NAMALWA (cell line): ENCODE results near the gene SULT1C2.

Experiments used
- DNase-seq: peaks from one replicate; pipeline ENCODE4 v3.0.0-alpha.2; 2015; ENCODE audit warnings: low spot score

SULT1C2 gene

GRCh38 chr2:108293850-108294249 is 5.2 kb downstream of the SULT1C2 start:
- no peak for DNase-seq

- no peak for DNase-seq
Observed at GRCh38 chr2:108297436-108298141, 8.9 kb downstream of the SULT1C2 start.

- DNase-seq: no peak
Observed at GRCh38 chr2:108301558-108301957, 12.9 kb downstream of the SULT1C2 start.

GRCh38 chr2:108304975-108305374 is 16.3 kb downstream of the SULT1C2 start:
- DNase-seq: no peak

- no peak for DNase-seq
Observed at GRCh38 chr2:108305901-108306300, 17.2 kb downstream of the SULT1C2 start.

GRCh38 chr2:108309903-108310302 is 21.2 kb downstream of the SULT1C2 start:
- DNase-seq: no peak

GRCh38 chr2:108314586-108315296 is 26.0 kb downstream of the SULT1C2 start:
- no peak for DNase-seq

GRCh38 chr2:108315444-108315934 is 26.8 kb downstream of the SULT1C2 start:
- no peak for DNase-seq

GRCh38 chr2:108316033-108316432 is 27.3 kb downstream of the SULT1C2 start:
- DNase-seq: no peak

- no peak for DNase-seq
Observed at GRCh38 chr2:108316461-108317258, 28.0 kb downstream of the SULT1C2 start.

- no peak for DNase-seq
Observed at GRCh38 chr2:108320326-108320922, 31.7 kb downstream of the SULT1C2 start.

GRCh38 chr2:108323619-108324018 is 34.9 kb downstream of the SULT1C2 start:
- no peak for DNase-seq

GRCh38 chr2:108324531-108325255 is 36.0 kb downstream of the SULT1C2 start:
- DNase-seq: no peak

- DNase-seq: no peak
Observed at GRCh38 chr2:108325756-108326155, 37.1 kb downstream of the SULT1C2 start.

GRCh38 chr2:108329771-108330170 is 41.1 kb downstream of the SULT1C2 start:
- no peak for DNase-seq

GRCh38 chr2:108330979-108331378 is 42.3 kb downstream of the SULT1C2 start:
- DNase-seq: no peak

GRCh38 chr2:108345951-108346350 is 57.3 kb downstream of the SULT1C2 start:
- DNase-seq: no peak

- DNase-seq: no peak
Observed at GRCh38 chr2:108346827-108347226, 58.1 kb downstream of the SULT1C2 start.

- DNase-seq: no peak
Observed at GRCh38 chr2:108347786-108348185, 59.1 kb downstream of the SULT1C2 start.

GRCh38 chr2:108348816-108349570 is 60.3 kb downstream of the SULT1C2 start:
- no peak for DNase-seq

GRCh38 chr2:108349571-108349928 is 60.9 kb downstream of the SULT1C2 start:
- DNase-seq: no peak
